Peyer's patch (tissue), 4 donors: ENCODE measurements around the gene TIGD1. TPM values are rescaled to one million over a fixed set of nuclear protein-coding genes. Genes with fewer than 3 reads are reported as not detected.
"Not testable (repeated sequence)": the region's sequence is repeated elsewhere in the genome, so short reads cannot be mapped to it uniquely, and the experiment has no call there.

Experiments used
- DNase-seq, 3 donors: peaks; one replicate each; pipeline ENCODE4 v3.0.0-alpha.2; 2017 to 2019
- H3K27ac ChIP-seq, 4 donors: fragments of 200-600 bp; sonication (generic); one replicate each; pipeline ENCODE4 v1.5.1; 2016 to 2019
- H3K27me3 ChIP-seq, 2 donors: fragments of 200-600 bp; sonication (generic); one replicate each; pipeline ENCODE4 v1.5.1; 2019
- H3K36me3 ChIP-seq, 3 donors: fragments of 200-600 bp; sonication (generic); one replicate each; pipeline ENCODE4 v1.5.1; 2016 to 2019
- H3K4me1 ChIP-seq, 4 donors: fragments of 200-600 bp; sonication (generic); one replicate each; pipeline ENCODE4 v1.5.1; 2016 to 2019
- H3K4me3 ChIP-seq, 4 donors: fragments of 200-600 bp; sonication (generic); 1 replicate in 3 of 4; 2 replicates in 1 of 4; pipeline ENCODE4 v1.5.1; 2016 to 2019; ENCODE audit warnings: mild to moderate bottlenecking in 1 of 4
- H3K9me3 ChIP-seq, 4 donors: fragments of 200-600 bp; sonication (generic); one replicate each; pipeline ENCODE4 v1.5.1; 2016 to 2019; ENCODE audit warnings: mild to moderate bottlenecking in 1 of 4
- POLR2A ChIP-seq, 2 donors: fragments of 450-650 bp; IDR thresholded peaks; one replicate each; pipeline ENCODE4 v1.5.1; 2017; ENCODE audit warnings: antibody characterized with exemption in 2 of 2, mild to moderate bottlenecking in 2 of 2, moderate library complexity in 2 of 2
- total RNA-seq, 4 donors: library from RNA; depleted of rRNA; stranded (reverse); fragments of >200 nt; gene quantifications; one replicate each; pipeline ENCODE4 v1.1.0, GENCODE V29; 2016
- TF ChIP-seq, protein P1 (sequence below), 6 experiments: fragments of 450-650 bp in 4 of 6; fragments of 200-600 bp in 2 of 6; sonication (generic) in 1 of 6; IDR thresholded peaks; one replicate each; pipeline ENCODE4 v1.5.1; 2017 to 2019; ENCODE audit warnings: antibody characterized with exemption in 6 of 6, mild to moderate bottlenecking in 3 of 6, moderate library complexity in 1 of 6

Gene TIGD1
- total RNA-seq, 4 donors from 2014 or later, result 8.6 to 31.4 (median 13.4) TPM

DNA sequence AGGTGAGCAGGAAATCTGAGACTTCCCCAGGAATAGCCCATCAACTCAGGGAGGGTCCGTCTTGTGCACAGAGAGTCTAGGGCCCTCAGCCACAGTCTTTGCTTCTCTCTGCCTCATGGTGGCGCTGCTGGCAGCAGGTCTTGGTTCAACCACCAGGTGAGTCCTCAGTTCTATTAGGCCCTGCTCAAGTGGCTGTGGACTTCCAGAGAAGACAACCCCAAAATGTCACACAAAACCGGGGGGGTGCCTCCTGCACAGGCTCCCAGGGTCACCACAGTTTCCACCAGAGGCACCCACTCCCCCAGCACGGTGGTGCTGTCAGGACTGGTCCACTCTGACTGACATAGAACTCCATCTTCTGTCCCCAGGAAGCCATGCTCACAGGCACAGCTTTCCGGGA is 13.3 kb downstream of the TIGD1 start:
- peaks cover 0 to 9% (median 2%) of the 10 kb centered on the region in 4 donors for H3K9me3 ChIP-seq
- no peaks in the 10 kb centered on the region for H3K36me3 ChIP-seq
- peak in 2 of 3 donors; percentile 45 to 50 for DNase-seq

GRCh38 chr2:232535761-232536530 is 14.4 kb downstream of the TIGD1 start:
- peak in 1 of 3 donors; percentile 25 for DNase-seq
- no peak overlapping the region for H3K27ac ChIP-seq
- TF ChIP-seq, protein P1, sequence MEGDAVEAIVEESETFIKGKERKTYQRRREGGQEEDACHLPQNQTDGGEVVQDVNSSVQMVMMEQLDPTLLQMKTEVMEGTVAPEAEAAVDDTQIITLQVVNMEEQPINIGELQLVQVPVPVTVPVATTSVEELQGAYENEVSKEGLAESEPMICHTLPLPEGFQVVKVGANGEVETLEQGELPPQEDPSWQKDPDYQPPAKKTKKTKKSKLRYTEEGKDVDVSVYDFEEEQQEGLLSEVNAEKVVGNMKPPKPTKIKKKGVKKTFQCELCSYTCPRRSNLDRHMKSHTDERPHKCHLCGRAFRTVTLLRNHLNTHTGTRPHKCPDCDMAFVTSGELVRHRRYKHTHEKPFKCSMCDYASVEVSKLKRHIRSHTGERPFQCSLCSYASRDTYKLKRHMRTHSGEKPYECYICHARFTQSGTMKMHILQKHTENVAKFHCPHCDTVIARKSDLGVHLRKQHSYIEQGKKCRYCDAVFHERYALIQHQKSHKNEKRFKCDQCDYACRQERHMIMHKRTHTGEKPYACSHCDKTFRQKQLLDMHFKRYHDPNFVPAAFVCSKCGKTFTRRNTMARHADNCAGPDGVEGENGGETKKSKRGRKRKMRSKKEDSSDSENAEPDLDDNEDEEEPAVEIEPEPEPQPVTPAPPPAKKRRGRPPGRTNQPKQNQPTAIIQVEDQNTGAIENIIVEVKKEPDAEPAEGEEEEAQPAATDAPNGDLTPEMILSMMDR (IDR thresholded peaks at IDR 0.05), result no peak
- no peak for TF ChIP-seq POLR2A (IDR thresholded peaks at IDR 0.05)
- H3K9me3 ChIP-seq, result peaks cover 0 to 9% (median 2%) of the 10 kb centered on the region in 4 donors
- H3K27me3 ChIP-seq, result no peaks in the 10 kb centered on the region
- no peaks in the 10 kb centered on the region for H3K4me1 ChIP-seq
- H3K36me3 ChIP-seq, result no peaks in the 10 kb centered on the region
- no peak overlapping the region for H3K4me3 ChIP-seq

More for the DNA sequence above, 13.3 kb downstream of the TIGD1 start:
- no peaks in the 10 kb centered on the region for H3K27me3 ChIP-seq
- no peaks in the 10 kb centered on the region for H3K4me1 ChIP-seq
- H3K4me3 ChIP-seq, result no peak overlapping the region
- no peak overlapping the region for H3K27ac ChIP-seq
- no peak for TF ChIP-seq POLR2A (IDR thresholded peaks at IDR 0.05)
- TF ChIP-seq, protein P1 (IDR thresholded peaks at IDR 0.05), result peak in 3 of 6 experiments; percentile 33 to 44 (median 34)

- Histone ChIP-seq H3K36me3 (no peaks in the 10 kb centered on the region), H3K4me1 (no peaks in the 10 kb centered on the region), H3K27me3 (no peaks in the 10 kb centered on the region), H3K27ac (no peak overlapping the region), H3K4me3 (no peak overlapping the region), H3K9me3 (peaks cover 0 to 9% (median 2%) of the 10 kb centered on the region in 4 donors)
- TF ChIP-seq POLR2A (IDR thresholded peaks at IDR 0.05), result no peak
- TF ChIP-seq, protein P1 (IDR thresholded peaks at IDR 0.05), result no peak
- peak in 2 of 3 donors; percentile 37 to 43 for DNase-seq
Observed at GRCh38 chr2:232534940-232535651, 15.3 kb downstream of the TIGD1 start.

DNA sequence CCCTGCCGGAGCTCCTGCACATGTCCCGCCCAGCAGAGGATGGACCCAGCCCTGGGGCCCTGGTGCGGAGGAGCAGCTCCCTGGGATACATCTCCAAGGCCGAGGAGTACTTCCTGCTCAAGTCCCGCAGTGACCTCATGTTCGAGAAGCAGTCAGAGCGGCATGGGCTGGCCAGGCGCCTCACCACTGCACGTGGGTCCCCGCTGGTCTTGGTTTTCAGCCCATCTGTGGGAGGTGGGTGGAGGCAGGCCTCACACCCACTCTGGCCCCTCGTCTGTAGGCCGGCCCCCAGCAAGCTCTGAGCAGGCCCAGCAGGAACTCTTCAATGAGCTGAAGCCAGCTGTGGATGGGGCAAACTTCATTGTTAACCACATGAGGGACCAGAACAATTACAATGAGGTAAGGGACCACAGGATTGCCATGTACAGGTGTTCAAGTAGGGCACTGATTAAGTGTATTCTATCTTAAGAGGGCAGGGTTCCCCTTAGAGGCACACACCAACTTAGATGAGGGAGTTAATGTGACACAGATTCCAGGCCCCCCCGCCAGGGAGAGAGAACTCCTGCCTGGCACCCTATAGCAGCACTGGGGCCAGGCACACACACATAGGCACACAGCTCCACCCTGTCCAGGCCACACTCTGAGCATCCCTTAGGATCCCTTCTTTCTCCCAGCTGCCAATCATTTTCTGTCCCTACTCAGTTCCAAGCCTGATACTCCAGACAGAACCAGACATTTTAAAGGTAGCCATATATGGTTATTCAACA is 16.2 kb downstream of the TIGD1 start:
- no peaks in the 10 kb centered on the region for H3K36me3 ChIP-seq
- no peak overlapping the region for H3K4me3 ChIP-seq
- H3K4me1 ChIP-seq, result no peaks in the 10 kb centered on the region
- no peaks in the 10 kb centered on the region for H3K27me3 ChIP-seq
- H3K9me3 ChIP-seq, result peaks cover 0 to 9% (median 2%) of the 10 kb centered on the region in 4 donors
- no peak overlapping the region for H3K27ac ChIP-seq
- DNase-seq, result peak in 1 of 3 donors; percentile 34
- no peak for TF ChIP-seq POLR2A (IDR thresholded peaks at IDR 0.05)
- TF ChIP-seq, protein P1 (IDR thresholded peaks at IDR 0.05), result no peak

- H3K4me1 ChIP-seq, DNase-seq, H3K4me3 ChIP-seq, H3K9me3 ChIP-seq, H3K27me3 ChIP-seq, H3K36me3 ChIP-seq, H3K27ac ChIP-seq: not testable (repeated sequence)
Observed at GRCh38 chr2:232532821-232533220, 17.5 kb downstream of the TIGD1 start.
